GM21515 (cell line): ENCODE data around the gene BRCA1.
"Not testable (repeated sequence)": the region's sequence is repeated elsewhere in the genome, so short reads cannot be mapped to it uniquely, and the experiment has no call there.

Source experiments
- ATAC-seq: cut with Tn5 transposase; IDR thresholded peaks from one replicate; pipeline ENCODE4 v1.9.1; 2021; ENCODE audit not compliant: unreplicated experiment

The BRCA1 gene

DNA sequence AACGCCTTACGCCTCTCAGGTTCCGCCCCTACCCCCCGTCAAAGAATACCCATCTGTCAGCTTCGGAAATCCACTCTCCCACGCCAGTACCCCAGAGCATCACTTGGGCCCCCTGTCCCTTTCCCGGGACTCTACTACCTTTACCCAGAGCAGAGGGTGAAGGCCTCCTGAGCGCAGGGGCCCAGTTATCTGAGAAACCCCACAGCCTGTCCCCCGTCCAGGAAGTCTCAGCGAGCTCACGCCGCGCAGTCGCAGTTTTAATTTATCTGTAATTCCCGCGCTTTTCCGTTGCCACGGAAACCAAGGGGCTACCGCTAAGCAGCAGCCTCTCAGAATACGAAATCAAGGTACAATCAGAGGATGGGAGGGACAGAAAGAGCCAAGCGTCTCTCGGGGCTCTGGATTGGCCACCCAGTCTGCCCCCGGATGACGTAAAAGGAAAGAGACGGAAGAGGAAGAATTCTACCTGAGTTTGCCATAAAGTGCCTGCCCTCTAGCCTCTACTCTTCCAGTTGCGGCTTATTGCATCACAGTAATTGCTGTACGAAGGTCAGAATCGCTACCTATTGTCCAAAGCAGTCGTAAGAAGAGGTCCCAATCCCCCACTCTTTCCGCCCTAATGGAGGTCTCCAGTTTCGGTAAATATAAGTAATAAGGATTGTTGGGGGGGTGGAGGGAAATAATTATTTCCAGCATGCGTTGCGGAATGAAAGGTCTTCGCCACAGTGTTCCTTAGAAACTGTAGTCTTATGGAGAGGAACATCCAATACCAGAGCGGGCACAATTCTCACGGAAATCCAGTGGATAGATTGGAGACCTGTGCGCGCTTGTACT, at the start of gene BRCA1:
Gene BRCA1, minus strand, starts transcription at position 232 of the 834 bp plus-strand sequence. CDS start 1,268 bp downstream, outside the sequence.
- ATAC-seq, result peak; percentile 93

DNA sequence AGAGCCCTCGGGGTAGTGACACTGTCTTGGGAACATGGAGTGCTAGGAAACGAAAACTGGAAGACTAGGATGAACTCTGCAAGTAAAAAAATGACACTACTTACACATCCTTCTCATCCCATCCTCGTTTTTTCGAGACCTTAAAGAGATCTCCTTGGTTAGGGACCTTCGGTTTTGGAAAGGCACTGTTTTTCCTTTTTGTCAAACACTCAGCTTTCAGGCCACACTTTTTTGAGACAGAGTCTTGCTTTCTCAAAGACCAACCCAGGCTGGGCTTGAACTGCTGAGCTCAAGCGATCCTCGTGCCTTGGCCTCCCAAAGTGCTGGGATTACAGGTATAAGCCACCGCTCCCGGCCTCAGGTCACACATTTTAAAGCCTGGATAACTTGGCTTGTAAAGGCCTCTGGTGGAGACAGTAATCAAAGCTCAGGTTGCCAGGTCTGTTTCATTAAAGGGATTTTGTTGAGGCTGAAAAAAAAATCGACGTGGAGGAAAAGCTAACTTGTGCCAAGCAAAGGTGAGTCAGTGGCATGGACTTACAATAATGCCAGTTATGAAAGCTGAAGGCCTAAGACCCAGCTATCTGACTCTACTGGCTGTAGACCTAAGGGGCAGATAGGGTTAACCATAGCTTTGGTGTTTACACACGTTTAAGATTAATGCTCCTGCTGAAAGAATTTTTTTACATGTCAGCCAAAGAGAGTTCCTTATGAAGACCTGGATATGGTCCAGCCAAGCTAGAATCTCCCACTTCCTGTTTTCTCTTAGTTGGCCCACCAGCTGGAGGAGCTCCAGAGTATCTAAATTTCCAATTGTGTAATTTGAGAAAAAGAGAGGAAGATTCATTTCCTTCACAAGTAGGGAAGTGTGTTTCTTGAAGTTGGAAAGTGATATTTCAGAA, 46.7 kb upstream of the BRCA1 start:
- no peak for ATAC-seq

DNA sequence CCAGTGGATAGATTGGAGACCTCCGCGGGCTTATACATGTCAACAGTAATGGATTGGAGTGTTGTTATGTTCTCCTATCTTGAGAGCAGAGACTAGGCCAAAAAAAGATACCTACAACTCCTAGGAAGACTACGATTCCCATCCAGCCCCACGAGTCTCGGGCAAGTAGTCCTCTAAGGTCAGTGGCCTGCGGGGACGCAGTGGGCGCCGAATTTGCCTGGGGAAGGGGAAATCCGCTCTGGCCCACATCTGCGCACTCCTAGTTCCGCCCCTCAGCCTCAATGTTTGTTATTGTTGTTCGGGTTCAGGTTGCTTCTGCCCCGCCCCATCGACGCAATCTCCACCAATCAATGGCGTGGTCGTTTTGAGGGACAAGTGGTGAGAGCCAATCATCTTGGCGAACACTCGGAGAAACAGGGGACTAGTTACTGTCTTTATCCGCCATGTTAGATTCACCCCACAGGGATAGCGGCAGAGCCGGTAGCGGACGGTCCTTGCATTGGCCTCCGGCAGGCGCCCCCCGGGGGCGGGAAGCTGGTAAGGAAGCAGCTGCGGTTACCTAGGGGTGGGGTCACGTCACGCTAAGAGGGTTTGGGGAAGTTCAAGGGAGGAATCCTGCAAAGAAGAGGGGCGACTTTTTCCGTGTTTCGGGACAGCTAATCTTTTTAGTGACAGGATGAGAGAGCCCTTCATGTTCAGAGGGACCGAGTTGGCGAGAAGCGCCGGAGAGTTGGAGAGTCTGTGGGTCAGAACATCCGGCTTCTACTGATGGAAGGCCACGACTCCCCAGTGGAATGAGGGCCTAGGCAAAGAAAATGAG, 45.8 kb upstream of the BRCA1 start, which contains the start of gene NBR1:
Gene NBR1, plus strand, starts transcription at position 449 of the 820 bp plus-strand sequence. CDS start 4,586 bp downstream, outside the sequence.
- ATAC-seq, result peak; percentile 73

DNA sequence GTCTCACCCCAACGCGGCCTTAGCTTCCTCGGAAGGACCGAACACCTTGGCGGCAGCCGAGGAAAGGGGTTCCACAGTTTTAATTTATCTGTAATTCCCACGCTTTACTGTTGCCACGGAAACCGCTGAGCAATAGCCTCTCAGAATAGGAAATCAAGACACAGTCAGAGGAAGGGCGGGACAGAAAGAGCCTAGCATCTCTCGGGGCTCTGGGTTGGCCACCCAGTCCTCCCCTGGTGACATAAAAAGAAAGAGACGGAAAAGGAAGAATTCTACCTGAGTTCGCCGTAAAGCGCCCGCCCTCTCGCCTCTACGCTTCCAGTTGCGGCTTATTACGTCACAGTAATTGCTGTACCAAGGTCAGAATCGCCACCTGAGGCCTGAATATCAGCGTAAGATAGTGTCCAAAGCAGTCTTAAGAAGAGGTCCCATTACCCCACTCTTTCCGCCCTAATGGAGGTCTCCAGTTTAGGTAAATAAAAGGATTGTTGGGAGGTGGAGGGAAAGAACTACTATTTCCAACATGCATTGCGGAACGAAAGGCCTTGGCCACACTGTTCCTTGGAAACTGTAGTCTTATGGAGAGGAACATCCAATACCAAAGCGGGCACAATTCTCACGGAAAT, 45.1 kb upstream of the BRCA1 start:
- peak; percentile 59 for ATAC-seq

DNA sequence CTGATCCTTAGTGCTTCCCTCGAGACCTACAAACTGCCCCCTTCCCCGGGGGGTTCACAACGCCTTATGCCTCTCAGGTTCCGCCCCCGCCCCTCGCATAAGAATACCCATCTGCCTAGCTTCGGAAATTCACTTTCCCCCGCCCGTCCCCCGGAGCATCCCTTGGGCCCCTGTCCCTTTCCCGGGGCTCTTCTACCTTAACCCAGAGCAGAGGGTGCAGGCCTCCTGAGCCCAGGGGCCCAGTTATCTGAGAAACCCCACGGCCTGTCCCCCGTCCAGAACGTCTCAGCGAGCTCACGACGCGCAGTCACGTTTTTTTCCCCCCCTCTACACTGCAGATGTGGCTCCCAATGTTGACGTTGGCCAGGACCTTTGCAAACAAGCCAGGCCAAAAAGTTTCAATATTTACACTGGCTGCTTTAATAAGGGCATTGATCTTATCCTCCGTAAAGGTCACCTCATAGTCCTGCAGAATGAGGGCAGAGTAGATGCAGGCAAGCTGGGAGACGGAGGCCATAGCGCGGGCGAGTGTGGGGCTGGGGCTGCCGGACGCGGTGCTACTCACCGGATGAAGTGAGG, 44.5 kb upstream of the BRCA1 start:
- peak; percentile 36 for ATAC-seq

DNA sequence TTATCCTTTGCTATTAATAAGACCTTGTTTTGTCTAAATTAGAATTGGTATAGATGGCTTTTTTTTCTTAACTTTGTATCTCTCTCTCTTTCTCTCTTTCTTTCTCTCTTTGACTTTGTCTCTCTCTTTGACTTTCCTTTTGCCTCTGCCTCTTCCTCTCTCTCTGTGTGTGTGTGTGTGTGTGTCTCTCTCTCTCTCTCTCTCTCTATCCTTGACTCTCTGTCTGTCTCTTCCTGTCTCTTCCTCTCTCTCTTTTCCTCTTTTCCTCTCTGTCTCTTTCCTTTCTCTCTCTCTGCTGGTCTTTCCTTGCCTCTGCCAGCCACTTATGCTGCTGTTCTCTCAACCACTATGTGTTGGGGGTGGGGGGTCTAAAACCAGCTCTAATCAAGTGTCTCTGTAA, 40.8 kb upstream of the BRCA1 start:
- not testable (repeated sequence) for ATAC-seq

DNA sequence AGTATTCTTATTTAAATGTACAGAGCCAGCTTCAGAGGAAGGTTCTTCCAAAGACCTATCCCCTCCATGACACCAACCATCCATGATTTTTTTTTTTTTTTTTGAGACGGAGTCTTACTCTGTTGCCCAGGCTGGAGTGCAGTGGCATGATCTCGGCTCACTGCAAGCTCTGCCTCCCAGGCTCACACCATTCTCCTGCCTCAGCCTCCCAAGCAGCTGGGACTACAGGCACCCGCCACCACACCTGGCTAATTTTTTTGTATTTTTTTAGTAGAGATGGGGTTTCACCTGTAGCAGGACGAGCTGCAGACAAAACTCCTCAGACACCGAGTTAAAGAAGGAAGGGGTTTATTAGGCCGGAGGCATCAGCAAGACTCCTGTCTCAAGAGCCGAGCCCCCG, 34.8 kb upstream of the BRCA1 start:
- not testable (repeated sequence) for ATAC-seq

DNA sequence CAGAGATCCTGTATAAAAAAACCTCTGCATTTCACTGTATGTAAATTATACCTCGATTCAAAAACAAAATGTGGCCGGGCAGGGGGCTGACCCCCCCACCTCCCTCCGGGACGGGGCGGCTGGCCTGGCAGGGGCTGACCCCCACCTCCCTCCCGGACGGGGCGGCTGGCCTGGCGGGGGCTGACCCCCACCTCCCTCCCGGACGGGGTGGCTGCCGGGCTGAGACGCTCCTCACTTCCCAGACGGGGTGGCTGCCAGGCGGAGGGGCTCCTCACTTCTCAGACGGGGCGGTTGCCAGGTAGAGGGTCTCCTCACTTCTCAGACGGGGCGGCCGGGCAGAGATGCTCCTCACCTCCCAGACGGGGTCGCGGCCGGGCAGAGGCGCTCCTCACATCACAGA, 34.1 kb upstream of the BRCA1 start:
- not testable (repeated sequence) for ATAC-seq

DNA sequence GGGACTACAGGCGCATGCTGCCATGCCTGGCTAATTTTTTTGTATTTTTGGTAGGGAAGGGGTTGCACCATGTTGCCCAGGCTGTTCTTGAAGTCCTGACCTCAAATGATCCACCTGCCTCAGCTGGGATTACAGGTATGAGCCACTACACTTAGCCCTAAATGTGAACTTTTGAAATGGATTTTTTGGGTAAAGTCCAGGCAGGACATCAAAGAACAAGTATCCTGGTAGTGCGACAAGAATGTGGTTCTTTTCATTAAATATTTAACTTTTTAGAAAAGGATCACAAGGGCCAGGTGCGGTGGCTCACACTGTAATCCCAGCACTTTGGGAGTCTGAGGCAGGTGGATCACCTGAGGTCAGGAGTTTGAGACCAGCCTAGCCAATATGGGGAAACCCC, 30.5 kb upstream of the BRCA1 start:
- no peak for ATAC-seq

DNA sequence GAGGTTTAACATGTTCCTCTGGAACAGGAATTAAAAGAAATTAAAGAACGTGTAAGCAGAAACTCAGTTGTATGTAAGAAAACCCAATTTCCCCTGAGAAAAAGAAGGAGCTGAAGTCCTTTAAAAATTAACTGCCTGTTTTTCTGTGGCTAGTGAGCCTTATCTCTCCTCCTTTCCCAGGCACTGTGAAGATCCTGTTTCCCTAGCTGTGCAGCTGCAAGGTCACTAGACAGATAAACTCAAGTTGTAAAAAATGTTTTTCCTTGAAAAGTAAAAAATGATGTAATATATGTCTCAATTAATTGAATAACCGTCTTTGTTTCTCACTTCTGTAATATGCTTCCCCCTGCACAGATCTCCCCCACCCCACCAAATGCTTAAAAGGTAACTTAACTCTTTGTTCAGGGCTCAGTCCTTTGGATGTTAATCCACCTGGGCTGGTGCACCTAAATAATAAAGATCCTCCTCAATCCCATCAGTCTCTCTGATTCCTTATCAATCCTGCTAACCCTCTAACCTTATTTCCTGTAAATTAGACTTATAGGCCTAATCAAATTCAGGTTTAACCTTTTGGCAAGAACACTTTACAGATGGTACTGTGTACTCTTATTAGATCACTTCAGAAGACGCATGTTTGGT, 28.2 kb upstream of the BRCA1 start:
- not testable (repeated sequence) for ATAC-seq

DNA sequence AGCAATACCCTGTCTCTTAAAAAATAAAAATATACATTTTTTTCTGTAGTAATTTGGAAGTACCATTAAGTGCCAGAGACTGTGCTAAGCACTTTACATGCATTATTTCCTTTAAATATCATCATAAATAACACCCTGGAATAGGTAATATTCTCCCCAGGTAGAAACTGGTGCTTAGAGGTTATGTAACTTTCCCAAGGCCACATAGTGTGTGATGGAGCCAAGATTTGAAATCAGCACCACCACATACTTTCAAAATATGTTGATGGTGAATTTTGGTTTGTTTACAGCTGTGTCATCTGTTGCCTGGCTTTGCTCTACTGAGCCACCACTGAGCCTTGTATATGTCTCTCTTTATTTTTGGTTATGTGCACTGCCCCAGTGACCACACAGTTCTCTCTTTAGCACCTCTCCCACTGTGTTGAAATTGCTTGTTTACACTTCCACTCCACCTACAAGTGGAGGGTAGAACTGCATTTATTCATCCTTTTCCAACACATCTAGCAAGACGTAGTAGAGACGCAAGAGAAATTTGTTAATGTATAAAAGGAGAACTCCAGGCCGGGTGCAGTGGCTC, 26.8 kb upstream of the BRCA1 start:
- no peak for ATAC-seq

DNA sequence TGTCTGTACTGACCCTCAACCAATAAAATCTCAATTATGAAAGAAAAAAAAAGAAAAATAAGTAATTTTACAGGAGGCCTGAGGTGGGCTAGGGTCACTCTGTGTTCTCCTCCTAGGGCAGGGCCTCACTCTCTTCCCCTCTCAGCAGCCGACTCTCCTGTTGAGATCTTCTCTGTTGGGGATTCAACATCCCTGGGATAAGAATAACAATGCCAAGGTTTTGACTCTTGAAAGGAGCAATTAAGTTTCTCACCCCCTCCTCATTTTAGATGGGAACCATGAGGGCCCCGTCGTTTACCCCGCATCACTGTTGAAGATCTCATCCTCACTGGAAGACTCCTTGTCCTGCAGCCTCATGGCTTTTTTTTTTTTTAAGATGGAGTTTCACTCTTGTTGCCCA, 21.5 kb upstream of the BRCA1 start:
- ATAC-seq, result no peak

DNA sequence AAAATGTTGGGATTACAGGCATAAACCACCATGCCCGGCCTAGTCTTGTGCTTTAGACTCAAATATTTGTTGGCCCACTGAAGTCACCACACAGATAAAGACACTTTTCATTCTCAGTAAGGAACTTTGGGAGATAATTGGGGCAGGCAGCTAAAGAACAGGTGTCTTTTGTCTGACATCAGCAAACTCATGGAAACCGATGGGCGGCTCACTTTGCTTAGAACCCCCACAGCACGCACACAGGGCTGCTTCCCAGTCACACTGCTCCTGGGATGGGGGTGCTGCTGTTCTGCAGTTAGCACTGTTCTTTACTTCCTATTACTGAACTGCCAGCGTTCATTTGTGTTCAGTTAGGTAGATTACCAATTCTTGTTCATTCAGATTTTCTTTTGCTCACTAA, 18.0 kb upstream of the BRCA1 start:
- ATAC-seq, result no peak

DNA sequence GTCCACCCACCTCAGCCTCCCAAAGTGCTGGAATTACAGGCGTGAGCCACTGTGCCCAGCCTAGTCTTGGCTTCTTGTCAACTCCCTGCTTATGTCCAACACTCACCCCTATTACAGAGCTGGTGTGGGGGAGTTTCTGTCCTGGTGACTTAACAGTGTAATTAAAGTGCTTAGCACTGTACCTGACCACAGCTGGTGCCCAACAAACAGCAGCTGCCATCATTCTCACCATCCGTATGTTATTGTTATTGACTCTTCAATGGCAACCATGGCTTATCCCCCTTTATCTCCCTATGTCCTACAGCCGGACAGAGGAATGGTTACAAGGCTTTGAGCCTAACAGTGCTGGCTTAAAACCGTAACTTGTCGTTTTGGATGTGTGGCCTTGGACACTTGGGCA, 17.0 kb upstream of the BRCA1 start:
- ATAC-seq, result no peak

DNA sequence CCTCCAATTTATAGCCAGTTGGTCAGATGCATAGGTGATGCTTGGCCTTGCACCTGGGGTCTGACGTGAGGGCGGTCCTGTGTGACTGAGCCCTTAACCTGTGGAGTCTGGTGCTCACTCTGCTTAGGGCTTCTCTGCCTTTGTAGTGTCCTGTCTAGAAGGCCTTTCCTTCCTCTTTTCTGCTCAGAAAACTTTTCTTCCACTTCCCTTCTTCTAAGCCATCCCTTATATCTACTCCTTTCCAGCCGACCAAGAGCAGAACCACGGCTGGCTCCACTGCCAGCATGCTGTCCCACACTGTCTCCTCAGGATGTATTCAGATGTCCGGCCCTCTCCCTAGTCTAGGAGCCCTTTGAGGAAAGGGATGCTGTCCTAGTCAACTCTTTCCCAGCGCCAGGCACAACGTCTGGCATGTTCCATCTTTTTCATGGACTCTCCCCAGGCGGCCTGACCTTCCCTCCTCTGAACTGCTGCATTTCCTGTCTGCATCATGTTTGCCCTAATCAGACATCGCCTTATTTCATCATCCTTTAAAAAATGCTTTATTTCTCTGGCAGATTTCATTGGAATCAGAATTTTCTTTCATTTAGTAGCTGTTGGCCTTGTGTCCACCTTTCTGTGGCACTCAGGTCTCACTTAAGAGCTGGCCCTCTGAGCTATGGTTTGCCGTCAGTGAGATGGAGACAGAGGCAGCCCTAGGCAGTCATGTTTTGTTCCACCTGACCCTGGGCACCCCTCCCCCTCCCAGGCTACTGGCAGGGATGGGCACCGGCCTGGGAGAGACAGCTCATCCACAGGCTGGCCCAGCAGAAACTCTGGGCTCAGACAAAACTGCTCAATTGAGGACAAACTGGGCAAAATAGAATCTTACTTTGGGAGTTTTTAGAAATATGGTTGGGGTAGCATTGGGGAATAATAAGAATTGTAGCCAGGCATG, 15.5 kb upstream of the BRCA1 start:
- no peak for ATAC-seq

DNA sequence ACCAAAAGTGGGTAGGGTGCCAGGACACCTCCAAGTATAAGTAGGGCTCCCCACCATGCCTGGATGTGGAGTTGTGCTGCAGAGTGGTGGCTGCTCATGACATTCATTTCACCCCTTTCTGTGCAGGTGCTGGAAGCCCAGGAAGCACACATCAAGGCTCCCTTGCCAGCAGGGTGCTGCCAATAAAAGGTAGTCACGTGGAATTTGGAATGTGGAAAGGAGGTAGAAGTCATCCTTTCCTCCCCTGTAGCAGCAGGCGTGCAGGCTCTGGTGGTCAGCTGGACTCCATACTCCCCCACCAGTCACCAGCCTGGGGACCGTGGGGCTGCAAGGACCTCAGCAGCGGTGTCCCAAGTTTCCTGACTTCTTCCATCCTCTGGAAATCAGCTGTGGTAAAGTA, 13.4 kb upstream of the BRCA1 start:
- ATAC-seq, result not testable (repeated sequence)

DNA sequence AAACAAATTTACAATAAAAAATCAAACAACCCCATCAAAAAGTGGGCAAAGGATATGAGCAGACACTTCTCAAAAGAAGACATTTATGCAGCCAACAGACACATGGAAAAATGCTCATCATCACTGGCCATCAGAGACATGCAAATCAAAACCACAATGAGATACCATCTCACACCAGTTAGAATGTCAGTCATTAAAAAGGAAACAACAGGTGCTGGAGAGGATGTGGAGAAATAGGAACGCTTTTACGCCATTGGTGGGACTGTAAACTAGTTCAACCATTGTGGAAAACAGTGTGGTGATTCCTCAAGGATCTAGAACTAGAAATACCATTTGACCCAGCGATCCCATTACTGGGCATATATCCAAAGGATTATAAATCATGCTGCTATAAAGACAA, 11.4 kb upstream of the BRCA1 start:
- not testable (repeated sequence) for ATAC-seq

DNA sequence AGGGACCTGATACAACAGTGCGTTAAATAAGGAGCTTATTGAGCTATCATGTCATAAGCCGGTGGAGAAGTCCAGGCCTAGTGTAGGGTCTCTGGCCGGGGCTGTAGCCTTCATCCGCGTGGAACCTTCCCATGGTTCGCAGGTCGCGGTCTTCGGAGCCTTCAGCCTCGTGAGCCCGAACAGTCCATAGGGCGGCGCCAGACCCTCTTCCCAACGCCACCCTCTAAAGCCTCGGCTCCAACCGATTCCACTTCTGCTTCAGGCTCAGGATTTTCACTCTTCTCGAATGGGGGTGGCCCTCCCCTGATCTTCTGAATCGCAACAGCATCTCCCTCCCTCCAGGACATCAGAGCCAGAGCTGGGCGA, 10.3 kb upstream of the BRCA1 start:
- no peak for ATAC-seq
